PC-3 (cell line): ENCODE data around the gene DTNB.

Source experiments
- EZH2 ChIP-seq: fragments of 300-600 bp; sonication (generic); IDR thresholded peaks from one replicate; pipeline ENCODE4 v1.6.1; 2017; ENCODE audit warnings: antibody characterized with exemption, mild to moderate bottlenecking, low read length; ENCODE audit not compliant: unreplicated experiment
- EZH2phosphoT487 ChIP-seq: fragments of 300-600 bp; sonication (generic); IDR thresholded peaks from 2 replicates; pipeline ENCODE4 v1.6.1; 2018; ENCODE audit warnings: mild to moderate bottlenecking, antibody characterized with exemption, low read length, borderline replicate concordance
- TF ChIP-seq, protein P1 (sequence below): fragments of 300-600 bp; sonication (generic); conservative IDR thresholded peaks from 2 replicates; pipeline ENCODE4 v1.5.1; 2017; ENCODE audit warnings: antibody characterized with exemption, low read depth, mild to moderate bottlenecking, low read length

DNA sequence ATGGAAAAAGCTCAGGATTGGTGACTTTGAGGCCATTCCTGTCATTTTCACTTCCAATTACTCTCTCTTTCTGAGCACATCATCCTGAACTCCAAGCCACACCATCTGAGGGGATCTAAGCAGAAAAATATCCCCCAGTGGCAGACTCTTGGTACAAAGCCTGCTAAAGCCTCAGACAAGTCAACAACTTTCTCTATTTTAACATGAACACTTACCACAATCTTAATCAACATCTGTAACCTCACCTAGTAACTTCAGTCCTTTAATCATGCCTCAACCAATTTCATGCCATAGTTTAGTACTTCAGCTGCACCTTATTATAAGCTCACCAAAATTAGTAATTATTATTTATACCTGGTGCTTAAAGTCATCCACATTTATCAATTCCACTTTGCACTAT, 128.9 kb downstream of the DTNB start:
- TF ChIP-seq, protein P1, sequence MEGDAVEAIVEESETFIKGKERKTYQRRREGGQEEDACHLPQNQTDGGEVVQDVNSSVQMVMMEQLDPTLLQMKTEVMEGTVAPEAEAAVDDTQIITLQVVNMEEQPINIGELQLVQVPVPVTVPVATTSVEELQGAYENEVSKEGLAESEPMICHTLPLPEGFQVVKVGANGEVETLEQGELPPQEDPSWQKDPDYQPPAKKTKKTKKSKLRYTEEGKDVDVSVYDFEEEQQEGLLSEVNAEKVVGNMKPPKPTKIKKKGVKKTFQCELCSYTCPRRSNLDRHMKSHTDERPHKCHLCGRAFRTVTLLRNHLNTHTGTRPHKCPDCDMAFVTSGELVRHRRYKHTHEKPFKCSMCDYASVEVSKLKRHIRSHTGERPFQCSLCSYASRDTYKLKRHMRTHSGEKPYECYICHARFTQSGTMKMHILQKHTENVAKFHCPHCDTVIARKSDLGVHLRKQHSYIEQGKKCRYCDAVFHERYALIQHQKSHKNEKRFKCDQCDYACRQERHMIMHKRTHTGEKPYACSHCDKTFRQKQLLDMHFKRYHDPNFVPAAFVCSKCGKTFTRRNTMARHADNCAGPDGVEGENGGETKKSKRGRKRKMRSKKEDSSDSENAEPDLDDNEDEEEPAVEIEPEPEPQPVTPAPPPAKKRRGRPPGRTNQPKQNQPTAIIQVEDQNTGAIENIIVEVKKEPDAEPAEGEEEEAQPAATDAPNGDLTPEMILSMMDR = no peak
- TF ChIP-seq EZH2 = no peak
- TF ChIP-seq EZH2phosphoT487 = no peak
